Activated effector memory CD4-positive, alpha-beta T cell treated with anti-CD3 and anti-CD28 coated beads, Interleukin-2, amount 50 U/mL, for 16 hours (primary cell): ENCODE results near the gene GCLM.
A peak's percentile ranks its signal among the peaks of the same experiment; 100 is the strongest.

Experiments
- DNase-seq: peaks from one replicate; pipeline ENCODE4 v3.0.0-alpha.2; 2020

The GCLM gene

GRCh38 chr1:93846206-93846991 is 62.8 kb downstream of the GCLM start:
- peak; percentile 94 for DNase-seq

DNA sequence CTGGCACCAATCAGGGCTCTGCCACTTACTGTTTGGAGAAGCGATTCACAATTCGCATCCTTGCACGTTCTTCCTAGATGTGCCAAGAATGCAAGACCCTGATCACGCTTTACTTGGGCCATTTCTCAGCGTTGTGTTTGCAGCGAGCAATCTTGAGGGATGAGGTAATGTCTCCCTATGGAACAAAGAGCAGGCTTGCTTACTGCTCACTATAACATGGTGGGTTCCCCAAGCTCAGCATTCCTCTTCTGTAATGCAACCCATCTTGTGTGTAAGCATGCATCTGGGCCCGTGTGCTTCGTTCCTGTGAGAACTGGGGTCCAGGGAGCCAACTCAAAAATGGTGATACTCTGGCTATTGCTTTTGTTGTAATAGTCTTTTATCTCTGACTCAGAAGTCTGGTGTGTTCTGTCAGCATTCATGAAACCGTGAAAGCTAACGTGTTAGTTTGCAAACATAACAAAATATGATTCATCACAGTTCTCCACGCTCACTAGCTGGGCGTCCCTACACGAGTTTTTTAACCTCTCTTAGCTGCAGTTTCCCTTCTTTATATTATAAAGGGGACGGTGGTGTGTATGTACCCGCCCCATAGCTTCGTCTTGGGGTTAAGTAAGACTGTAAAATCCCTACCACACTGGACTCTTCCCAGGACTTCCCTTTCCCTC is 63.6 kb downstream of the GCLM start:
- DNase-seq = no peak

- peak; percentile 65 for DNase-seq
Observed at GRCh38 chr1:93844262-93845045, 64.8 kb downstream of the GCLM start.

- no peak for DNase-seq
Observed at GRCh38 chr1:93842750-93843500, 66.3 kb downstream of the GCLM start.

GRCh38 chr1:93841771-93842170 is 67.5 kb downstream of the GCLM start:
- no peak for DNase-seq

GRCh38 chr1:93840956-93841482 is 68.2 kb downstream of the GCLM start:
- no peak for DNase-seq

GRCh38 chr1:93839753-93840152 is 69.5 kb downstream of the GCLM start:
- DNase-seq = no peak

GRCh38 chr1:93839307-93839706 is 69.9 kb downstream of the GCLM start:
- no peak for DNase-seq

GRCh38 chr1:93837961-93838360 is 71.3 kb downstream of the GCLM start:
- no peak for DNase-seq
